ENCODE results near the gene AACS.
A peak's percentile ranks its signal among the peaks of the same experiment; 100 is the strongest.
"Not testable (repeated sequence)": the region's sequence is repeated elsewhere in the genome, so short reads cannot be mapped to it uniquely, and the experiment has no call there.

Gene AACS

GRCh38 chr12:125092108-125092871 lies 27.1 kb downstream of the AACS start:
- no peak for DNase-seq (ENCODE audit: low spot score)

- DNase-seq (ENCODE audit: low spot score) = no peak
These were observed 27.8 kb downstream of the AACS start for GRCh38 chr12:125092872-125093680.

GRCh38 chr12:125093681-125094330 lies 28.6 kb downstream of the AACS start:
- no peak for DNase-seq (ENCODE audit: low spot score)

GRCh38 chr12:125096894-125097293 lies 31.7 kb downstream of the AACS start:
- DNase-seq (ENCODE audit: low spot score) = no peak

GRCh38 chr12:125097427-125097826 lies 32.2 kb downstream of the AACS start:
- DNase-seq (ENCODE audit: low spot score) = no peak

GRCh38 chr12:125098676-125099408 lies 33.6 kb downstream of the AACS start:
- DNase-seq (ENCODE audit: low spot score) = no peak

- no peak for DNase-seq (ENCODE audit: low spot score)
These were observed 34.2 kb downstream of the AACS start for GRCh38 chr12:125099409-125099782.

GRCh38 chr12:125100551-125101434 lies 35.6 kb downstream of the AACS start:
- peak; percentile 69 for DNase-seq (ENCODE audit: low spot score)

GRCh38 chr12:125104982-125105381 lies 39.7 kb downstream of the AACS start:
- DNase-seq (ENCODE audit: low spot score) = no peak

- no peak for DNase-seq (ENCODE audit: low spot score)
These were observed 40.4 kb downstream of the AACS start for GRCh38 chr12:125105600-125105999.

GRCh38 chr12:125110641-125111360 lies 45.6 kb downstream of the AACS start:
- DNase-seq (ENCODE audit: low spot score) = no peak

GRCh38 chr12:125111403-125111802 lies 46.2 kb downstream of the AACS start:
- no peak for DNase-seq (ENCODE audit: low spot score)

- not testable (repeated sequence) for DNase-seq (ENCODE audit: low spot score)
These were observed 47.4 kb downstream of the AACS start for GRCh38 chr12:125112614-125113013.

- DNase-seq (ENCODE audit: low spot score) = no peak
These were observed 48.0 kb downstream of the AACS start for GRCh38 chr12:125113263-125113662.

GRCh38 chr12:125113789-125114188 lies 48.6 kb downstream of the AACS start:
- no peak for DNase-seq (ENCODE audit: low spot score)

GRCh38 chr12:125114365-125115141 lies 49.3 kb downstream of the AACS start:
- no peak for DNase-seq (ENCODE audit: low spot score)

GRCh38 chr12:125120566-125120965 lies 55.3 kb downstream of the AACS start:
- DNase-seq (ENCODE audit: low spot score) = no peak

GRCh38 chr12:125121106-125121505 lies 55.9 kb downstream of the AACS start:
- DNase-seq (ENCODE audit: low spot score) = no peak

GRCh38 chr12:125122668-125123067 lies 57.4 kb downstream of the AACS start:
- DNase-seq (ENCODE audit: low spot score) = no peak
